Body of pancreas (tissue), 4 donors: ENCODE measurements around the gene RABAC1.

ENCODE experiments used
- CTCF ChIP-seq, 7 experiments: fragments of 450-650 bp in 4 of 7; fragments of 200-600 bp in 3 of 7; sonication (generic) in 3 of 7; IDR thresholded peaks; one replicate each; pipeline ENCODE4 v1.5.1; 2016 to 2019; ENCODE audit warnings: antibody characterized with exemption in 7 of 7
- POLR2A ChIP-seq, 3 donors: fragments of 450-650 bp; IDR thresholded peaks; one replicate each; pipeline ENCODE4 v1.6.1; 2016; ENCODE audit warnings: antibody characterized with exemption in 3 of 3, mild to moderate bottlenecking in 2 of 3

- TF ChIP-seq CTCF (IDR thresholded peaks at IDR 0.05) = no peak
- no peak for TF ChIP-seq POLR2A (IDR thresholded peaks at IDR 0.05)
Observed at GRCh38 chr19:41947091-41947490, 12.0 kb downstream of the RABAC1 start.
